ENCODE data around the gene WDR20. TPM values are rescaled to one million over a fixed set of nuclear protein-coding genes. Genes with fewer than 3 reads are reported as not detected.

WDR20 gene
- total RNA-seq, 3 donors from 2014 or later (not counting 1 experiment from before 2014, with no cell fraction given) = 55.5 to 66.7 (median 62.2) TPM

DNA sequence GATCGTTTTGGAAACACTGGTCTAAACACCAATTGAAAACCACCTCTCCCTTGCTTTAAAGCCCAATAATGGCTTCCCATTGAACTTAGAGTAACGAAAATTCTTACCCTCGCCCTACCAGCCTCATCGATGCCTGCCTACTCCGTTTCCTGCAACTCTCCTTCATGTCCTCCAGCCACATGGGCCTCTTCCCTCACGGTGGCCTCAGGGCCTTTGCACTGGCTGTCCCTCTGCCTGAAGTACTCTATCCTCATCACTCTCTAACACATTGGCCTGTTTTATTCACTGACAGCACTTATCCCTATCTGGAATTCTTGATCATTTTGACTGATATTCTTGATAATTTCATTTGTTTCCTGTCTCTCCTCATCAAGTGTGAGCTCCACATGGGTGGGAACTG lies 118.4 kb downstream of the WDR20 start:
- ATAC-seq (no peak), DNase-seq (no peak)
- Mint-ChIP-seq H3K27ac (no peak overlapping the region), H3K9me3 (no peaks in the 10 kb centered on the region), H3K27me3 (ENCODE audit: low read depth in 2 of 2) (peaks cover 0 to 3% of the 10 kb centered on the region in 2 donors), H3K36me3 (no peaks in the 10 kb centered on the region), H3K4me3 (no peak overlapping the region), H3K4me1 (no peaks in the 10 kb centered on the region)
- H3K36me3 ChIP-seq (ENCODE audit: control insufficient read depth, insufficient read depth, low read length) = no peaks in the 10 kb centered on the region
- no peak overlapping the region for H3K27ac ChIP-seq (ENCODE audit: low read length)
- no peaks in the 10 kb centered on the region for H3K4me1 ChIP-seq (ENCODE audit: control insufficient read depth, insufficient read depth, low read length)
- intact Hi-C loops (cut with micrococcal nuclease) = no loop called here
- WGBS (ENCODE audit: insufficient coverage) = 87% methylated on average over 6 of the region's 6 CpGs
- no peaks in the 10 kb centered on the region for H3K27me3 ChIP-seq (ENCODE audit: control insufficient read depth, insufficient read depth, low read length)
- H3K9me3 ChIP-seq (ENCODE audit: control insufficient read depth, insufficient read depth, low read length) = no peaks in the 10 kb centered on the region
- H3K4me3 ChIP-seq (ENCODE audit: low read length) = no peak overlapping the region
- TF ChIP-seq, protein P1, sequence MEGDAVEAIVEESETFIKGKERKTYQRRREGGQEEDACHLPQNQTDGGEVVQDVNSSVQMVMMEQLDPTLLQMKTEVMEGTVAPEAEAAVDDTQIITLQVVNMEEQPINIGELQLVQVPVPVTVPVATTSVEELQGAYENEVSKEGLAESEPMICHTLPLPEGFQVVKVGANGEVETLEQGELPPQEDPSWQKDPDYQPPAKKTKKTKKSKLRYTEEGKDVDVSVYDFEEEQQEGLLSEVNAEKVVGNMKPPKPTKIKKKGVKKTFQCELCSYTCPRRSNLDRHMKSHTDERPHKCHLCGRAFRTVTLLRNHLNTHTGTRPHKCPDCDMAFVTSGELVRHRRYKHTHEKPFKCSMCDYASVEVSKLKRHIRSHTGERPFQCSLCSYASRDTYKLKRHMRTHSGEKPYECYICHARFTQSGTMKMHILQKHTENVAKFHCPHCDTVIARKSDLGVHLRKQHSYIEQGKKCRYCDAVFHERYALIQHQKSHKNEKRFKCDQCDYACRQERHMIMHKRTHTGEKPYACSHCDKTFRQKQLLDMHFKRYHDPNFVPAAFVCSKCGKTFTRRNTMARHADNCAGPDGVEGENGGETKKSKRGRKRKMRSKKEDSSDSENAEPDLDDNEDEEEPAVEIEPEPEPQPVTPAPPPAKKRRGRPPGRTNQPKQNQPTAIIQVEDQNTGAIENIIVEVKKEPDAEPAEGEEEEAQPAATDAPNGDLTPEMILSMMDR (IDR thresholded peaks at IDR 0.05) = no peak

Other genes starting within 250 kb of the WDR20 start
- 100 to 1,000 TPM; 313 to 381 (median 349) TPM for gene DYNC1H1, start 175.3 kb upstream of the WDR20 start, total RNA-seq
- 100 to 1,000 TPM; 470 to 665 (median 663) TPM for gene HSP90AA1, start 52.9 kb upstream of the WDR20 start, total RNA-seq
- gene MOK, start 165.3 kb downstream of the WDR20 start, total RNA-seq = 1 to 10 TPM; 3.9 to 6.5 (median 4.7) TPM
- 10 to 100 TPM; 13.3 to 20.4 (median 18.1) TPM for gene ZNF839, start 179.8 kb downstream of the WDR20 start, total RNA-seq
- 10 to 100 TPM; 22.4 to 30.0 (median 23.3) TPM for gene CINP, start 223.0 kb downstream of the WDR20 start, total RNA-seq
- 10 to 100 TPM; 10.8 to 18.6 (median 15.3) TPM for gene TECPR2, start 223.0 kb downstream of the WDR20 start, total RNA-seq

Measured in natural killer cell (primary cell).